Kidney glomerular epithelial cell (primary cell): Measurements from ENCODE around the gene RLF.
A peak's percentile ranks its signal among the peaks of the same experiment; 100 is the strongest.
"Not testable (repeated sequence)": the region's sequence is repeated elsewhere in the genome, so short reads cannot be mapped to it uniquely, and the experiment has no call there.

Experiments
- DNase-seq: peaks from one replicate; lab custom pipeline; 2025; lab: John Stamatoyannopoulos, UW

RLF gene

GRCh38 chr1:40174788-40175187, 13.6 kb downstream of the RLF start:
- no peak for DNase-seq

GRCh38 chr1:40176989-40177388, 15.8 kb downstream of the RLF start:
- DNase-seq: not testable (repeated sequence)

DNA sequence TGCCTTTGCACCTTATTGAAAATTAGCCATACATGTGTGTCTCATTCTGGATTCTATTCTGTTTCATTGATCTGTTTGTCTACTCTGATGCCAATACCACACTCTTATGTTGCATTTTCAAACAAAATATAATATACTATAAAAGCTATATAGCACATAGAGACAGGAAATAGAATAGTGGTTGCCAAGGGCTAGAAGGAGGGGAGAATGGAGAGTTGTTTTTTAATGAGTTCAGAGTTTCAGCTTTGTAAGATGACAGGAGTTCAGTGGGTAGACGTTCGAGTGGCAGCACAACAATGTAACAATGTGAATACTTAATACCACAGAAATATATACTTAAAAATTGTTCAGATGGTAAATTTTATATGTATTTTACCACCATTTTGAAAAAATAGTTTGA, 17.0 kb downstream of the RLF start:
- no peak for DNase-seq

- no peak for DNase-seq
These were observed 18.4 kb downstream of the RLF start for GRCh38 chr1:40179496-40180089.

DNA sequence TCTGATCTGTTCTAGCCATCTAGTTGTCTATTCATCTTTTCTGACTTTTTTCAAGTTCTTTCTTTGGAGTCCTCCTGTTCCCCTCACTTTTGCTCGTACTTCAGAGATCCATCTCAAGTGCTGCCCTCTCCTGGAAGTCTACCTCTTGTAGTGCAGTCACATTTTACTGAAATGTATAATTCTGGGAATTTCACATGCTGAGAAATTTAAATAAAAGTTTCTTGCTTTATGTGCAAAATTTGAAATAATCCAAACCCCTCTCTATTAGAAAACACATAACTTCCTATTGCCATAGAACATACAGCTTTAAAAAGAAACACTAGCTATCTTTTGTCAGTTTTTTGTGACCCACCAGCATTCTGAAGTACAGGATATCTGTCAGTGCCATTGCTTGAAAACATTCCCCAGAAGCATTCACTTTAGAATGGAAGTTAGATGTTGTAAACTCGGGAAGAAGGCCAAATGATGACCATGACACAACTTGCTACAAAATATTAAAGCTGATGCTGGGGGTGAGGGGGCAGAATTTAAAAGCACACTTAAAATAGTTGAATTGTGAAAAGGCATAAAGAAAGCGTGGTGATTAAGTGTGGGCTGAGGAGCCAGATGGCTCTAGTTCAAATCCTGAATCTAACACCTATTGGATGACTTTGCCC, 22.0 kb downstream of the RLF start:
- peak; percentile 18 for DNase-seq

DNA sequence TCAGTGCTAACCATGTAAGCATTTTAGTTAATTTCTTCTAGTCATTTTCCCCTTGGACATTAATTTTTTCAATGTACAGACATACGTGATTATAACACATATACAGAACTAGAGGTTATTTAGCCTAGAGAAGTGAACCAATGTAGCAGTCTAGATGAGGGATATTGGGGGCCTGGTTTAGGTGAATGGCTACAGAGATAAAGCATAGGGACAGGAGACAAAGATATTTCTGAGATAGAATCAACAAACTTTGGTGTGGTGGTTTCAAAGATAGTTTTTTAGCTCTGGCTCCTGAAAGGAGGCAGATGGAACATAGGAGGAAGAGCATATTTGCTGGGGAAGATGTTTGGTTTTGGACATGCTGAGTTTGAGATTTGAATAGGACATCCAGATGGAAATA, 23.0 kb downstream of the RLF start:
- no peak for DNase-seq

- no peak for DNase-seq
These were observed 25.0 kb downstream of the RLF start for GRCh38 chr1:40185951-40186864.

- no peak for DNase-seq
These were observed 26.2 kb downstream of the RLF start for GRCh38 chr1:40187399-40187798.

- not testable (repeated sequence) for DNase-seq
These were observed 33.5 kb downstream of the RLF start for GRCh38 chr1:40194639-40195038.

DNA sequence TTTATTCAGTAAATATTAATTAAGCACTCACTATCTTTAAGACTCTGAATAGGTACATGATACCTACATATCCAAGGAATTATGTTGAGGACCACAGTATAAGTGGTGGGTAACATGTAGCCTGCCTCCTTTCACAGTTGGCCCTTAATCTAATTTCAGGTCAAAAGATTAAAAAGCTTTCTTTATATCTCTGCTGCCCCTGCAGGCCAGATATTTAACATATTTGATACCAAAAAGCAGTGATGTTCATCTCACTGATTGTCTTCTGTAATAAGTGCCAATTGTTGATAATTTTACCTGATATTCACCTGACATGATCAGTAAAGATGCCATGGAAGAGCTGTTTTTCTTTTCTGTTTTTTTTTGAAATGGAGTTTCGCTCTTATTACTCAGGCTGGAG, 36.5 kb downstream of the RLF start:
- no peak for DNase-seq

GRCh38 chr1:40199126-40199525, 37.9 kb downstream of the RLF start:
- DNase-seq: peak; percentile 10

DNA sequence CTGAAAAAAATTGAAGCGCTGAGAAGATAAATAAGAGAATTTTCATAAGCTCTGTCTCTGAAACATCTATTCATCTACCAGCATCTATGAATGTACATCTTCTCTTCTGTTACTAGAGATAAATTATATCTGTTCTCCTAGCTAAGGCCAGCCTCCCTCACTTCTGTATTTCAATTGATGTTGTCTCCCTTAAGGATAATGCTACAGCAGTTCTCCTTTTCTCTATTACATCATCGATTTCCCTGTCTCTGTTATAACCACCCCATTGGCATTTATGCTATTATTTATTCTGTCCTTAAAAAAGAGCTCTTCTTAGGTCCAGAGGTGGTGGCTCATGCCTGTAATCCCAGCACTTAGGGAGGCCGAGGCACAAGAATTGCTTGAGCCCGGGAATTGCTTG, 43.7 kb downstream of the RLF start:
- no peak for DNase-seq

GRCh38 chr1:40210511-40211204, 49.5 kb downstream of the RLF start:
- no peak for DNase-seq

GRCh38 chr1:40218333-40218732, 57.1 kb downstream of the RLF start:
- no peak for DNase-seq

- not testable (repeated sequence) for DNase-seq
These were observed 60.3 kb downstream of the RLF start for GRCh38 chr1:40221471-40221905.

- no peak for DNase-seq
These were observed 61.0 kb downstream of the RLF start for GRCh38 chr1:40221977-40222772.

GRCh38 chr1:40224040-40224439, 62.9 kb downstream of the RLF start:
- no peak for DNase-seq

DNA sequence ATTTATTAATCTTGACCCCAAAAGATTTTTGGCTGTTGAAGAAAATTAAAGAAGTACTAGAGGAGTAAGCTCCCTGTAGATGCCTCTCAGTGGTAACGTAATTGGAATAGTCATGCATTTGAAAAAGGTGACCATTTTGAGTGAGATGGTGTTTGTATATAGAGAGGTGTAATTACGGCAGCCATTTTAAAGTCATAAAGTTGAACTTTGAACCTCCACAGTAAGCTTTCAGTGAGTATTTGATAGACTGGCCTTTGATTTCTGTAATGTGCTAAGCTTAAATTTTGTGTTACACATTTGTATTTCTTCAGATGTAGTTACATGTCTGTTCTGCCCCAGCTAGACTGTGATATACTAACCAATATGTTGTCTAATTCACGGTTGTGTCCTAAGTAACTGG, 65.0 kb downstream of the RLF start:
- no peak for DNase-seq

- no peak for DNase-seq
These were observed 71.3 kb downstream of the RLF start for GRCh38 chr1:40232444-40232843.

GRCh38 chr1:40239626-40240025, 78.4 kb downstream of the RLF start:
- DNase-seq: no peak

GRCh38 chr1:40240390-40240789, 79.2 kb downstream of the RLF start:
- no peak for DNase-seq

GRCh38 chr1:40241362-40241761, 80.2 kb downstream of the RLF start:
- no peak for DNase-seq
